NCI-H748 (cell line): ENCODE data around the gene ZNF500.

ENCODE experiments used
- DNase-seq: peaks from one replicate; lab custom pipeline; 2025; ENCODE audit not compliant: unreplicated experiment; lab: John Stamatoyannopoulos, UW

ZNF500 gene

GRCh38 chr16:4713663-4714501 is 53.1 kb downstream of the ZNF500 start:
- DNase-seq = no peak

GRCh38 chr16:4709481-4709880 is 57.5 kb downstream of the ZNF500 start:
- DNase-seq = no peak

GRCh38 chr16:4706871-4707270 is 60.1 kb downstream of the ZNF500 start:
- DNase-seq = no peak

- DNase-seq = no peak
These were observed 62.0 kb downstream of the ZNF500 start for GRCh38 chr16:4704913-4705312.

- no peak for DNase-seq
These were observed 62.5 kb downstream of the ZNF500 start for GRCh38 chr16:4704491-4704890.

GRCh38 chr16:4703906-4704305 is 63.1 kb downstream of the ZNF500 start:
- no peak for DNase-seq

- no peak for DNase-seq
These were observed 64.5 kb downstream of the ZNF500 start for GRCh38 chr16:4702466-4702808.

GRCh38 chr16:4701791-4702465 is 65.0 kb downstream of the ZNF500 start:
- DNase-seq = no peak

- no peak for DNase-seq
These were observed 65.8 kb downstream of the ZNF500 start for GRCh38 chr16:4700997-4701743.

- no peak for DNase-seq
These were observed 66.5 kb downstream of the ZNF500 start for GRCh38 chr16:4700380-4700996.

- no peak for DNase-seq
These were observed 67.9 kb downstream of the ZNF500 start for GRCh38 chr16:4699046-4699556.

- DNase-seq = no peak
These were observed 68.5 kb downstream of the ZNF500 start for GRCh38 chr16:4698321-4699045.
